Caco-2 (cell line): ENCODE measurements around the gene F3. TPM values are rescaled to one million over a fixed set of nuclear protein-coding genes. Genes with fewer than 3 reads are reported as not detected.

ENCODE experiments used
- BruUV-seq: library from RNA; stranded (reverse); fragments of 400-500 nt; replicated peaks from 2 replicates; lab custom pipeline; 2021; lab: Mats Ljungman, UMichigan
- CTCF ChIA-PET: fragments of 300-600 bp; sonication (Branson Sonifier 250); formaldehyde crosslinking; loops from one replicate; lab custom pipeline; 2022; ENCODE audit warnings: antibody characterized with exemption; lab: Charles Lee
- POLR2A ChIA-PET: fragments of 300-600 bp; sonication (Branson Sonifier 250); formaldehyde crosslinking; loops from one replicate; lab custom pipeline; 2022; ENCODE audit warnings: antibody characterized with exemption; lab: Charles Lee
- DNase-seq, 2 experiments: peaks; one replicate each; pipeline versions ENCODE4 v3.0.0 to v3.0.0-alpha.2; 2020 to 2022
- H3K27me3 ChIP-seq: replicated peaks from 2 replicates; pipeline ENCODE4 v1.6.0; 2011; ENCODE audit warnings: low read length; ENCODE audit not compliant: control insufficient read depth, insufficient read depth
- H3K36me3 ChIP-seq: 2 replicates; pipeline ENCODE4 v1.5.1; 2011; ENCODE audit warnings: low read length; ENCODE audit not compliant: control insufficient read depth, insufficient read depth
- H3K4me1 ChIP-seq: fragments of 250-450 bp; sonication (Bioruptor Pico); 2 replicates; pipeline ENCODE4 v1.5.1; 2020; ENCODE audit warnings: mild to moderate bottlenecking
- H3K4me3 ChIP-seq: 2 replicates; pipeline ENCODE4 v1.5.1; 2011; ENCODE audit warnings: low read depth, mild to moderate bottlenecking, control low read depth, low read length
- H3K9me3 ChIP-seq: fragments of 250-450 bp; sonication (Bioruptor Pico); 2 replicates; pipeline ENCODE4 v1.5.1; 2020; ENCODE audit warnings: mild to moderate bottlenecking, moderate library complexity
- H3K27ac Mint-ChIP-seq: one replicate; pipeline ENCODE4 v1.8.0; 2022; ENCODE audit warnings: mixed read lengths; ENCODE audit not compliant: unreplicated experiment
- H3K27me3 Mint-ChIP-seq: one replicate; pipeline ENCODE4 v1.8.0; 2022; ENCODE audit warnings: mixed read lengths; ENCODE audit not compliant: insufficient read depth, unreplicated experiment
- H3K36me3 Mint-ChIP-seq: one replicate; pipeline ENCODE4 v1.8.0; 2022; ENCODE audit warnings: mild to moderate bottlenecking, mixed read lengths; ENCODE audit not compliant: insufficient read depth, unreplicated experiment
- H3K4me1 Mint-ChIP-seq: one replicate; pipeline ENCODE4 v1.8.0; 2022; ENCODE audit warnings: low read depth, mixed read lengths; ENCODE audit not compliant: unreplicated experiment
- H3K4me3 Mint-ChIP-seq: one replicate; pipeline ENCODE4 v1.8.0; 2022; ENCODE audit warnings: mild to moderate bottlenecking, moderate library complexity, mixed read lengths; ENCODE audit not compliant: unreplicated experiment
- H3K9me3 Mint-ChIP-seq: one replicate; pipeline ENCODE4 v1.8.0; 2022; ENCODE audit warnings: mixed read lengths; ENCODE audit not compliant: unreplicated experiment
- CTCF ChIP-seq, 2 experiments: fragments of 200-600 bp in 1 of 2; IDR thresholded peaks; 1 replicate in 1 of 2; 2 replicates in 1 of 2; pipeline versions ENCODE4 v1.5.1 to v1.8.0; 2011 to 2022; ENCODE audit warnings: antibody characterized with exemption in 1 of 2, control low read depth in 1 of 2, inconsistent platforms in 1 of 2, low read depth in 1 of 2, low read length in 1 of 2, mild to moderate bottlenecking in 1 of 2, moderate library complexity in 1 of 2; ENCODE audit not compliant: insufficient read depth in 1 of 2, severe bottlenecking in 1 of 2, unreplicated experiment in 1 of 2
- intact Hi-C: fragments of 100-400 bp; cut with micrococcal nuclease; formaldehyde crosslinking; loops from one replicate; pipeline ENCODE4 v1.10.0; 2022; ENCODE audit not compliant: unreplicated experiment
- total RNA-seq: library from RNA; stranded (reverse); gene quantifications from 2 replicates; pipeline ENCODE4 v1.2.3, GENCODE V29; 2022

The F3 gene
- total RNA-seq, 1 experiment from 2014 or later, result 28.5 TPM

GRCh38 chr1:94512816-94513215 lies 28.7 kb downstream of the F3 start:
- Mint-ChIP-seq H3K27me3 (no peaks in the 10 kb centered on the region), H3K36me3 (peaks cover 24% of the 10 kb centered on the region), H3K9me3 (no peaks in the 10 kb centered on the region), H3K4me1 (peaks cover 7% of the 10 kb centered on the region), H3K4me3 (no peak overlapping the region), H3K27ac (no peak overlapping the region)
- no peaks in the 10 kb centered on the region for H3K36me3 ChIP-seq
- no peak overlapping the region for H3K4me3 ChIP-seq
- ChIA-PET POLR2A (interaction anchor here (0.7 kb wide), 1 partner anchor 49 kb away, joined by 3 read pairs; no protein-coding TSS in a partner anchor), CTCF (no interaction called here)
- H3K9me3 ChIP-seq, result no peaks in the 10 kb centered on the region
- no peak for TF ChIP-seq CTCF (IDR thresholded peaks at IDR 0.05; ENCODE audit: insufficient read depth in 1 of 2, low read depth in 1 of 2, low read length in 1 of 2, severe bottlenecking in 1 of 2, unreplicated experiment in 1 of 2)
- no peaks in the 10 kb centered on the region for H3K27me3 ChIP-seq
- intact Hi-C loops, result no loop called here
- BruUV-seq, result no TSS peak
- no peak for DNase-seq
- 0 out of 2 replicates have a peak, but pooled peaks cover 3% of the 10 kb centered on the region for H3K4me1 ChIP-seq

- POLR2A ChIA-PET, result interaction anchor here (0.6 kb wide), 1 partner anchor 40 kb away, joined by 4 read pairs; no protein-coding TSS in a partner anchor
- peaks cover 17% of the 10 kb centered on the region for H3K4me1 Mint-ChIP-seq
- no peak for TF ChIP-seq CTCF (IDR thresholded peaks at IDR 0.05; ENCODE audit: insufficient read depth in 1 of 2, low read depth in 1 of 2, low read length in 1 of 2, severe bottlenecking in 1 of 2, unreplicated experiment in 1 of 2)
- Histone ChIP-seq H3K4me1 (no peaks in the 10 kb centered on the region), H3K9me3 (no peaks in the 10 kb centered on the region), H3K36me3 (no peaks in the 10 kb centered on the region), H3K27me3 (no peaks in the 10 kb centered on the region), H3K4me3 (no peak overlapping the region)
- CTCF ChIA-PET, result interaction anchor here (1.4 kb wide), 1 partner anchor 23 kb away, joined by 4 read pairs; no protein-coding TSS in a partner anchor
- H3K9me3 Mint-ChIP-seq, result no peaks in the 10 kb centered on the region
- H3K27me3 Mint-ChIP-seq, result no peaks in the 10 kb centered on the region
- intact Hi-C loops, result no loop called here
- H3K4me3 Mint-ChIP-seq, result no peak overlapping the region
- no peak overlapping the region for H3K27ac Mint-ChIP-seq
- BruUV-seq, result no TSS peak
- no peak for DNase-seq
- peaks cover 64% of the 10 kb centered on the region for H3K36me3 Mint-ChIP-seq
Measured at GRCh38 chr1:94504601-94505000, 37.0 kb downstream of the F3 start.

GRCh38 chr1:94503153-94503552 lies 38.4 kb downstream of the F3 start:
- CTCF ChIA-PET, result no interaction called here
- Mint-ChIP-seq H3K4me3 (no peak overlapping the region), H3K9me3 (no peaks in the 10 kb centered on the region), H3K27me3 (no peaks in the 10 kb centered on the region), H3K4me1 (peaks cover 17% of the 10 kb centered on the region), H3K27ac (no peak overlapping the region), H3K36me3 (peaks cover 73% of the 10 kb centered on the region)
- no TSS peak for BruUV-seq
- Histone ChIP-seq H3K4me3 (no peak overlapping the region), H3K36me3 (no peaks in the 10 kb centered on the region), H3K4me1 (no peaks in the 10 kb centered on the region), H3K27me3 (no peaks in the 10 kb centered on the region), H3K9me3 (no peaks in the 10 kb centered on the region)
- TF ChIP-seq CTCF (IDR thresholded peaks at IDR 0.05; ENCODE audit: insufficient read depth in 1 of 2, low read depth in 1 of 2, low read length in 1 of 2, severe bottlenecking in 1 of 2, unreplicated experiment in 1 of 2), result no peak
- POLR2A ChIA-PET, result no interaction called here
- DNase-seq, result no peak
- intact Hi-C loops, result no loop called here
